ENCODE measurements around the gene TMPRSS12. TPM values are rescaled to one million over a fixed set of nuclear protein-coding genes. Genes with fewer than 3 reads are reported as not detected.

TMPRSS12 gene
- total and polyA plus RNA-seq, 2 of the 13 experiments (the other 11 are each of a cell fraction or from before 2014, with no cell fraction given) = not detected

DNA sequence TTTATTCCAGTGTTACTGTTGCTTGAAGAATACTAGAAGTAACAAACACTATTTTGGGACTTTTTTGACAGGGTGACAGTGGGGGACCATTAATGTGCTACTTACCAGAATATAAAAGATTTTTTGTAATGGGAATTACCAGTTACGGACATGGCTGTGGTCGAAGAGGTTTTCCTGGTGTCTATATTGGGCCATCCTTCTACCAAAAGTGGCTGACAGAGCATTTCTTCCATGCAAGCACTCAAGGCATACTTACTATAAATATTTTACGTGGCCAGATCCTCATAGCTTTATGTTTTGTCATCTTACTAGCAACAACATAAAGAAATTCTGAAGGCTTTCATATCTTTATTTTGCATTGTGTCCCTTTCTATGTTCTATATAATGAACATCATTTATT is 44.5 kb downstream of the TMPRSS12 start:
- ChIA-PET CTCF (ENCODE audit: low intra/inter-chr PET ratio, low total read pairs) (no interaction called here), POLR2A (no interaction called here)
- Histone ChIP-seq H3K79me2 (ENCODE audit: insufficient read depth, low read length) (no peaks in the 10 kb centered on the region), H3K27ac (ENCODE audit: extremely low read length, insufficient read depth, low read length) (no peak overlapping the region), H3K4me2 (ENCODE audit: low read depth, low read length) (no peak overlapping the region), H3K4me1 (ENCODE audit: insufficient read depth, low read length) (no peaks in the 10 kb centered on the region), H3K27me3 (ENCODE audit: control insufficient read depth in 1 of 2, insufficient read depth in 2 of 2, low read length in 2 of 2) (no peaks in the 10 kb centered on the region), H2AFZ (ENCODE audit: low read length) (no peak overlapping the region), H3K36me3 (replicated peaks in 1 of 2; ENCODE audit: control insufficient read depth in 1 of 2, insufficient read depth in 2 of 2, low read length in 2 of 2) (no peaks in the 10 kb centered on the region), H4K20me1 (ENCODE audit: insufficient read depth, low read length) (no peaks in the 10 kb centered on the region), H3K9ac (ENCODE audit: insufficient read depth, low read depth, low read length) (no peak overlapping the region), H3K9me3 (ENCODE audit: low read length) (no peaks in the 10 kb centered on the region), H3K4me3 (replicated peaks in 1 of 3; ENCODE audit: insufficient read depth in 1 of 3, low read depth in 2 of 3, low read length in 3 of 3) (no peak overlapping the region)
- intact Hi-C loops (cut with micrococcal nuclease; ENCODE audit: unreplicated experiment) (no loop called here), in situ Hi-C loops (cut with HindIII; ENCODE audit: extremely low pct_ligation_motif_present, low pct_unique_long_range_greater_than_20kb) (no loop called here)
- no peak for TF ChIP-seq ZBTB38 (CRISPR knock-in tag; IDR thresholded peaks at IDR 0.05)
- TF ChIP-seq, protein P1, sequence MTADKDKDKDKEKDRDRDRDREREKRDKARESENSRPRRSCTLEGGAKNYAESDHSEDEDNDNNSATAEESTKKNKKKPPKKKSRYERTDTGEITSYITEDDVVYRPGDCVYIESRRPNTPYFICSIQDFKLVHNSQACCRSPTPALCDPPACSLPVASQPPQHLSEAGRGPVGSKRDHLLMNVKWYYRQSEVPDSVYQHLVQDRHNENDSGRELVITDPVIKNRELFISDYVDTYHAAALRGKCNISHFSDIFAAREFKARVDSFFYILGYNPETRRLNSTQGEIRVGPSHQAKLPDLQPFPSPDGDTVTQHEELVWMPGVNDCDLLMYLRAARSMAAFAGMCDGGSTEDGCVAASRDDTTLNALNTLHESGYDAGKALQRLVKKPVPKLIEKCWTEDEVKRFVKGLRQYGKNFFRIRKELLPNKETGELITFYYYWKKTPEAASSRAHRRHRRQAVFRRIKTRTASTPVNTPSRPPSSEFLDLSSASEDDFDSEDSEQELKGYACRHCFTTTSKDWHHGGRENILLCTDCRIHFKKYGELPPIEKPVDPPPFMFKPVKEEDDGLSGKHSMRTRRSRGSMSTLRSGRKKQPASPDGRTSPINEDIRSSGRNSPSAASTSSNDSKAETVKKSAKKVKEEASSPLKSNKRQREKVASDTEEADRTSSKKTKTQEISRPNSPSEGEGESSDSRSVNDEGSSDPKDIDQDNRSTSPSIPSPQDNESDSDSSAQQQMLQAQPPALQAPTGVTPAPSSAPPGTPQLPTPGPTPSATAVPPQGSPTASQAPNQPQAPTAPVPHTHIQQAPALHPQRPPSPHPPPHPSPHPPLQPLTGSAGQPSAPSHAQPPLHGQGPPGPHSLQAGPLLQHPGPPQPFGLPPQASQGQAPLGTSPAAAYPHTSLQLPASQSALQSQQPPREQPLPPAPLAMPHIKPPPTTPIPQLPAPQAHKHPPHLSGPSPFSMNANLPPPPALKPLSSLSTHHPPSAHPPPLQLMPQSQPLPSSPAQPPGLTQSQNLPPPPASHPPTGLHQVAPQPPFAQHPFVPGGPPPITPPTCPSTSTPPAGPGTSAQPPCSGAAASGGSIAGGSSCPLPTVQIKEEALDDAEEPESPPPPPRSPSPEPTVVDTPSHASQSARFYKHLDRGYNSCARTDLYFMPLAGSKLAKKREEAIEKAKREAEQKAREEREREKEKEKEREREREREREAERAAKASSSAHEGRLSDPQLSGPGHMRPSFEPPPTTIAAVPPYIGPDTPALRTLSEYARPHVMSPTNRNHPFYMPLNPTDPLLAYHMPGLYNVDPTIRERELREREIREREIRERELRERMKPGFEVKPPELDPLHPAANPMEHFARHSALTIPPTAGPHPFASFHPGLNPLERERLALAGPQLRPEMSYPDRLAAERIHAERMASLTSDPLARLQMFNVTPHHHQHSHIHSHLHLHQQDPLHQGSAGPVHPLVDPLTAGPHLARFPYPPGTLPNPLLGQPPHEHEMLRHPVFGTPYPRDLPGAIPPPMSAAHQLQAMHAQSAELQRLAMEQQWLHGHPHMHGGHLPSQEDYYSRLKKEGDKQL (CRISPR knock-in tag; IDR thresholded peaks at IDR 0.05; ENCODE audit: low read depth) = no peak
- TF ChIP-seq POLR2AphosphoS5 (IDR thresholded peaks at IDR 0.05; ENCODE audit: low read depth, low read length) = no peak
- no peak for TF ChIP-seq ZNF251 (CRISPR knock-in tag; IDR thresholded peaks at IDR 0.05)
- TF ChIP-seq ZNF44 (CRISPR knock-in tag; IDR thresholded peaks at IDR 0.05) = no peak
- no peak for TF ChIP-seq ZNF678 (CRISPR knock-in tag; IDR thresholded peaks at IDR 0.05)
- no peak for TF ChIP-seq XBP1 (CRISPR knock-in tag; IDR thresholded peaks at IDR 0.05)
- TF ChIP-seq ZNF546 (CRISPR knock-in tag; conservative IDR thresholded peaks at IDR 0.05) = no peak
- no peak for TF ChIP-seq RARG (CRISPR knock-in tag; IDR thresholded peaks at IDR 0.05; ENCODE audit: low read depth)
- no peak for TF ChIP-seq ERF (CRISPR knock-in tag; IDR thresholded peaks at IDR 0.05)
- no peak for TF ChIP-seq REPIN1 (CRISPR knock-in tag; IDR thresholded peaks at IDR 0.05; ENCODE audit: borderline replicate concordance, low read depth)
- no peak for TF ChIP-seq EEA1 (CRISPR knock-in tag; IDR thresholded peaks at IDR 0.05; ENCODE audit: borderline replicate concordance)
- TF ChIP-seq, protein P2, sequence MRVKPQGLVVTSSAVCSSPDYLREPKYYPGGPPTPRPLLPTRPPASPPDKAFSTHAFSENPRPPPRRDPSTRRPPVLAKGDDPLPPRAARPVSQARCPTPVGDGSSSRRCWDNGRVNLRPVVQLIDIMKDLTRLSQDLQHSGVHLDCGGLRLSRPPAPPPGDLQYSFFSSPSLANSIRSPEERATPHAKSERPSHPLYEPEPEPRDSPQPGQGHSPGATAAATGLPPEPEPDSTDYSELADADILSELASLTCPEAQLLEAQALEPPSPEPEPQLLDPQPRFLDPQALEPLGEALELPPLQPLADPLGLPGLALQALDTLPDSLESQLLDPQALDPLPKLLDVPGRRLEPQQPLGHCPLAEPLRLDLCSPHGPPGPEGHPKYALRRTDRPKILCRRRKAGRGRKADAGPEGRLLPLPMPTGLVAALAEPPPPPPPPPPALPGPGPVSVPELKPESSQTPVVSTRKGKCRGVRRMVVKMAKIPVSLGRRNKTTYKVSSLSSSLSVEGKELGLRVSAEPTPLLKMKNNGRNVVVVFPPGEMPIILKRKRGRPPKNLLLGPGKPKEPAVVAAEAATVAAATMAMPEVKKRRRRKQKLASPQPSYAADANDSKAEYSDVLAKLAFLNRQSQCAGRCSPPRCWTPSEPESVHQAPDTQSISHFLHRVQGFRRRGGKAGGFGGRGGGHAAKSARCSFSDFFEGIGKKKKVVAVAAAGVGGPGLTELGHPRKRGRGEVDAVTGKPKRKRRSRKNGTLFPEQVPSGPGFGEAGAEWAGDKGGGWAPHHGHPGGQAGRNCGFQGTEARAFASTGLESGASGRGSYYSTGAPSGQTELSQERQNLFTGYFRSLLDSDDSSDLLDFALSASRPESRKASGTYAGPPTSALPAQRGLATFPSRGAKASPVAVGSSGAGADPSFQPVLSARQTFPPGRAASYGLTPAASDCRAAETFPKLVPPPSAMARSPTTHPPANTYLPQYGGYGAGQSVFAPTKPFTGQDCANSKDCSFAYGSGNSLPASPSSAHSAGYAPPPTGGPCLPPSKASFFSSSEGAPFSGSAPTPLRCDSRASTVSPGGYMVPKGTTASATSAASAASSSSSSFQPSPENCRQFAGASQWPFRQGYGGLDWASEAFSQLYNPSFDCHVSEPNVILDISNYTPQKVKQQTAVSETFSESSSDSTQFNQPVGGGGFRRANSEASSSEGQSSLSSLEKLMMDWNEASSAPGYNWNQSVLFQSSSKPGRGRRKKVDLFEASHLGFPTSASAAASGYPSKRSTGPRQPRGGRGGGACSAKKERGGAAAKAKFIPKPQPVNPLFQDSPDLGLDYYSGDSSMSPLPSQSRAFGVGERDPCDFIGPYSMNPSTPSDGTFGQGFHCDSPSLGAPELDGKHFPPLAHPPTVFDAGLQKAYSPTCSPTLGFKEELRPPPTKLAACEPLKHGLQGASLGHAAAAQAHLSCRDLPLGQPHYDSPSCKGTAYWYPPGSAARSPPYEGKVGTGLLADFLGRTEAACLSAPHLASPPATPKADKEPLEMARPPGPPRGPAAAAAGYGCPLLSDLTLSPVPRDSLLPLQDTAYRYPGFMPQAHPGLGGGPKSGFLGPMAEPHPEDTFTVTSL (CRISPR knock-in tag; IDR thresholded peaks at IDR 0.05; ENCODE audit: borderline replicate concordance) = no peak
- ATAC-seq = no peak
- DNase-seq (ENCODE audit: low spot score) = no peak
- FAIRE-seq = no peak
- no TSS peak for BruUV-seq (replicated peaks)
- WGBS (ENCODE audit: low lambda C conversion rate) = 41% methylated on average over 3 of the region's 3 CpGs
